ENCODE measurements around the gene IL34. TPM values are rescaled to one million over a fixed set of nuclear protein-coding genes. Genes with fewer than 3 reads are reported as not detected.
A peak's percentile ranks its signal among the peaks of the same experiment; 100 is the strongest.

Gene IL34
- total and polyA plus RNA-seq, 2 of the 13 experiments (the other 11 are each of a cell fraction or from before 2014, with no cell fraction given), result 1.2 to 1.3 TPM

GRCh38 chr16:70684146-70685060 is 38.0 kb downstream of the IL34 start (continued):
- TF ChIP-seq ZNF430 (CRISPR knock-in tag; IDR thresholded peaks at IDR 0.05) (no peak), HMG20A (CRISPR knock-in tag; IDR thresholded peaks at IDR 0.05; ENCODE audit: borderline replicate concordance) (no peak), CHD2 (IDR thresholded peaks at IDR 0.05; ENCODE audit: low read depth, low read length) (no peak), ZBTB40 (IDR thresholded peaks at IDR 0.05) (no peak), ZBTB40 (CRISPR knock-in tag; IDR thresholded peaks at IDR 0.05) (no peak), THAP8 (CRISPR knock-in tag; IDR thresholded peaks at IDR 0.05; ENCODE audit: borderline replicate concordance) (0 out of 2 replicates have a peak, but pooled peaks have one; percentile 30), ZNF713 (CRISPR knock-in tag; IDR thresholded peaks at IDR 0.05) (no peak), TOE1 (CRISPR knock-in tag; IDR thresholded peaks at IDR 0.05) (no peak), NCOA2 (CRISPR knock-in tag; IDR thresholded peaks at IDR 0.05) (no peak), RXRB (CRISPR knock-in tag; IDR thresholded peaks at IDR 0.05; ENCODE audit: borderline replicate concordance) (no peak), NPAS2 (CRISPR knock-in tag; IDR thresholded peaks at IDR 0.05; ENCODE audit: borderline replicate concordance) (no peak), KLF13 (CRISPR knock-in tag; IDR thresholded peaks at IDR 0.05) (no peak), ATF7 (IDR thresholded peaks at IDR 0.05) (no peak), ATF7 (CRISPR knock-in tag; IDR thresholded peaks at IDR 0.05) (no peak), KDM5B (CRISPR knock-in tag; IDR thresholded peaks at IDR 0.05; ENCODE audit: borderline replicate concordance) (no peak; the same call in 1 of the 2 replicates), ZNF576 (CRISPR knock-in tag; IDR thresholded peaks at IDR 0.05) (no peak), PHF21A (CRISPR knock-in tag; IDR thresholded peaks at IDR 0.05) (no peak), ISL2 (CRISPR knock-in tag; IDR thresholded peaks at IDR 0.05) (no peak), JUN (CRISPR knock-in tag; IDR thresholded peaks at IDR 0.05) (no peak), ZBTB38 (CRISPR knock-in tag; IDR thresholded peaks at IDR 0.05) (0 out of 2 replicates have a peak, but pooled peaks have one; percentile 14), ETV6 (CRISPR knock-in tag; conservative IDR thresholded peaks at IDR 0.05) (no peak)
